ENCODE results near the gene CAND2. TPM values are rescaled to one million over a fixed set of nuclear protein-coding genes. Genes with fewer than 3 reads are reported as not detected.

The CAND2 gene
- total and polyA plus RNA-seq, 2 experiments from 2014 or later: 5.6 to 20.5 TPM

DNA sequence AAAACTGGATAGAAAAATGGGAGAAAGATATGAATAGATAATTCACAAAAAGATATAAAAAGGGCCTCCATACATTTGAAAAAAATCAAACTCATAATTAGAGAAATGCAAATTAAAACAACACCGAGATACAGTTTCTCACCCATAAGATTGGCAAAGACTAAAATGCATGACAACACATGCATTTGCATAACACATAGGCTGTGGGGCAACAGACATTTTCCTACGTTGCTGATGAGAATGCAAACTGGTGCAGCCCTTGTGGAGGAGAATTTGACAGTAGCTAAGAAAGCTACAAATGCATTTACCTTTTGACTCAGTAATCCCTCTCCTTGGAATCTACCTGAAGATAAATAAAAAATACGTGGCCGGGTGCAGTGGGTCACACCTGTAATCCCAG, 11.4 kb upstream of the CAND2 start:
- Mint-ChIP-seq H3K27me3 (ENCODE audit: insufficient read depth, low read depth, poor library complexity) (peaks cover 2% of the 10 kb centered on the region), H3K9me3 (peaks cover 3% of the 10 kb centered on the region; the same call in 1 of the 3 replicates), H3K4me1 (peaks cover 20% of the 10 kb centered on the region; the same call in 2 of the 3 replicates), H3K36me3 (ENCODE audit: low read depth) (no peaks in the 10 kb centered on the region), H3K4me3 (no peak overlapping the region), H3K27ac (no peak overlapping the region)
- Histone ChIP-seq H3K27me3 (ENCODE audit: insufficient read depth) (no peaks in the 10 kb centered on the region), H3K79me2 (replicated peaks; ENCODE audit: insufficient read depth) (no peaks in the 10 kb centered on the region), H3K4me3 (no peak overlapping the region), H3K36me3 (ENCODE audit: insufficient read depth) (no peaks in the 10 kb centered on the region), H3K4me1 (ENCODE audit: insufficient read depth) (peaks cover 6% of the 10 kb centered on the region), H4K20me1 (replicated peaks; ENCODE audit: insufficient read depth) (no peaks in the 10 kb centered on the region), H3K27ac (ENCODE audit: low read depth) (no peak overlapping the region), H3F3A (replicated peaks; ENCODE audit: low read depth) (no peaks in the 10 kb centered on the region), H3K4me2 (peak overlapping the region; percentile 6), H2AFZ (no peak overlapping the region), H3K9me2 (ENCODE audit: insufficient read depth) (no peaks in the 10 kb centered on the region)
- ATAC-seq (peak; percentile 43; the same call in 2 of the 3 replicates), DNase-seq (ENCODE audit: low spot score) (peak; percentile 34)
- no peak for TF ChIP-seq CREB1 (CRISPR knock-in tag; IDR thresholded peaks at IDR 0.05; ENCODE audit: low read depth)
- no peak for TF ChIP-seq ZNF114 (CRISPR knock-in tag; IDR thresholded peaks at IDR 0.05)
- TF ChIP-seq, protein P1, sequence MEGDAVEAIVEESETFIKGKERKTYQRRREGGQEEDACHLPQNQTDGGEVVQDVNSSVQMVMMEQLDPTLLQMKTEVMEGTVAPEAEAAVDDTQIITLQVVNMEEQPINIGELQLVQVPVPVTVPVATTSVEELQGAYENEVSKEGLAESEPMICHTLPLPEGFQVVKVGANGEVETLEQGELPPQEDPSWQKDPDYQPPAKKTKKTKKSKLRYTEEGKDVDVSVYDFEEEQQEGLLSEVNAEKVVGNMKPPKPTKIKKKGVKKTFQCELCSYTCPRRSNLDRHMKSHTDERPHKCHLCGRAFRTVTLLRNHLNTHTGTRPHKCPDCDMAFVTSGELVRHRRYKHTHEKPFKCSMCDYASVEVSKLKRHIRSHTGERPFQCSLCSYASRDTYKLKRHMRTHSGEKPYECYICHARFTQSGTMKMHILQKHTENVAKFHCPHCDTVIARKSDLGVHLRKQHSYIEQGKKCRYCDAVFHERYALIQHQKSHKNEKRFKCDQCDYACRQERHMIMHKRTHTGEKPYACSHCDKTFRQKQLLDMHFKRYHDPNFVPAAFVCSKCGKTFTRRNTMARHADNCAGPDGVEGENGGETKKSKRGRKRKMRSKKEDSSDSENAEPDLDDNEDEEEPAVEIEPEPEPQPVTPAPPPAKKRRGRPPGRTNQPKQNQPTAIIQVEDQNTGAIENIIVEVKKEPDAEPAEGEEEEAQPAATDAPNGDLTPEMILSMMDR (conservative IDR thresholded peaks at IDR 0.05; ENCODE audit: low read depth in 2 of 2): no peak
- no peak for TF ChIP-seq EZH2 (IDR thresholded peaks at IDR 0.05; ENCODE audit: low read depth, unreplicated experiment)
- TF ChIP-seq, protein P2, sequence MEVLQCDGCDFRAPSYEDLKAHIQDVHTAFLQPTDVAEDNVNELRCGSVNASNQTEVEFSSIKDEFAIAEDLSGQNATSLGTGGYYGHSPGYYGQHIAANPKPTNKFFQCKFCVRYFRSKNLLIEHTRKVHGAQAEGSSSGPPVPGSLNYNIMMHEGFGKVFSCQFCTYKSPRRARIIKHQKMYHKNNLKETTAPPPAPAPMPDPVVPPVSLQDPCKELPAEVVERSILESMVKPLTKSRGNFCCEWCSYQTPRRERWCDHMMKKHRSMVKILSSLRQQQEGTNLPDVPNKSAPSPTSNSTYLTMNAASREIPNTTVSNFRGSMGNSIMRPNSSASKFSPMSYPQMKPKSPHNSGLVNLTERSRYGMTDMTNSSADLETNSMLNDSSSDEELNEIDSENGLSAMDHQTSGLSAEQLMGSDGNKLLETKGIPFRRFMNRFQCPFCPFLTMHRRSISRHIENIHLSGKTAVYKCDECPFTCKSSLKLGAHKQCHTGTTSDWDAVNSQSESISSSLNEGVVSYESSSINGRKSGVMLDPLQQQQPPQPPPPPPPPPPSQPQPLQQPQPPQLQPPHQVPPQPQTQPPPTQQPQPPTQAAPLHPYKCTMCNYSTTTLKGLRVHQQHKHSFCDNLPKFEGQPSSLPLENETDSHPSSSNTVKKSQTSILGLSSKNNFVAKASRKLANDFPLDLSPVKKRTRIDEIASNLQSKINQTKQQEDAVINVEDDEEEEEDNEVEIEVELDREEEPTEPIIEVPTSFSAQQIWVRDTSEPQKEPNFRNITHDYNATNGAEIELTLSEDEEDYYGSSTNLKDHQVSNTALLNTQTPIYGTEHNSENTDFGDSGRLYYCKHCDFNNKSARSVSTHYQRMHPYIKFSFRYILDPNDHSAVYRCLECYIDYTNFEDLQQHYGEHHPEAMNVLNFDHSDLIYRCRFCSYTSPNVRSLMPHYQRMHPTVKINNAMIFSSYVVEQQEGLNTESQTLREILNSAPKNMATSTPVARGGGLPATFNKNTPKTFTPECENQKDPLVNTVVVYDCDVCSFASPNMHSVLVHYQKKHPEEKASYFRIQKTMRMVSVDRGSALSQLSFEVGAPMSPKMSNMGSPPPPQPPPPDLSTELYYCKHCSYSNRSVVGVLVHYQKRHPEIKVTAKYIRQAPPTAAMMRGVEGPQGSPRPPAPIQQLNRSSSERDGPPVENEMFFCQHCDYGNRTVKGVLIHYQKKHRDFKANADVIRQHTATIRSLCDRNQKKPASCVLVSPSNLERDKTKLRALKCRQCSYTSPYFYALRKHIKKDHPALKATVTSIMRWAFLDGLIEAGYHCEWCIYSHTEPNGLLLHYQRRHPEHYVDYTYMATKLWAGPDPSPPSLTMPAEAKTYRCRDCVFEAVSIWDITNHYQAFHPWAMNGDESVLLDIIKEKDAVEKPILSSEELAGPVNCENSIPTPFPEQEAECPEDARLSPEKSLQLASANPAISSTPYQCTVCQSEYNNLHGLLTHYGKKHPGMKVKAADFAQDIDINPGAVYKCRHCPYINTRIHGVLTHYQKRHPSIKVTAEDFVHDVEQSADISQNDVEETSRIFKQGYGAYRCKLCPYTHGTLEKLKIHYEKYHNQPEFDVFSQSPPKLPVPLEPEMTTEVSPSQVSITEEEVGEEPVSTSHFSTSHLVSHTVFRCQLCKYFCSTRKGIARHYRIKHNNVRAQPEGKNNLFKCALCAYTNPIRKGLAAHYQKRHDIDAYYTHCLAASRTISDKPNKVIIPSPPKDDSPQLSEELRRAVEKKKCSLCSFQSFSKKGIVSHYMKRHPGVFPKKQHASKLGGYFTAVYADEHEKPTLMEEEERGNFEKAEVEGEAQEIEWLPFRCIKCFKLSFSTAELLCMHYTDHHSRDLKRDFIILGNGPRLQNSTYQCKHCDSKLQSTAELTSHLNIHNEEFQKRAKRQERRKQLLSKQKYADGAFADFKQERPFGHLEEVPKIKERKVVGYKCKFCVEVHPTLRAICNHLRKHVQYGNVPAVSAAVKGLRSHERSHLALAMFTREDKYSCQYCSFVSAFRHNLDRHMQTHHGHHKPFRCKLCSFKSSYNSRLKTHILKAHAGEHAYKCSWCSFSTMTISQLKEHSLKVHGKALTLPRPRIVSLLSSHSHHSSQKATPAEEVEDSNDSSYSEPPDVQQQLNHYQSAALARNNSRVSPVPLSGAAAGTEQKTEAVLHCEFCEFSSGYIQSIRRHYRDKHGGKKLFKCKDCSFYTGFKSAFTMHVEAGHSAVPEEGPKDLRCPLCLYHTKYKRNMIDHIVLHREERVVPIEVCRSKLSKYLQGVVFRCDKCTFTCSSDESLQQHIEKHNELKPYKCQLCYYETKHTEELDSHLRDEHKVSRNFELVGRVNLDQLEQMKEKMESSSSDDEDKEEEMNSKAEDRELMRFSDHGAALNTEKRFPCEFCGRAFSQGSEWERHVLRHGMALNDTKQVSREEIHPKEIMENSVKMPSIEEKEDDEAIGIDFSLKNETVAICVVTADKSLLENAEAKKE (CRISPR knock-in tag; IDR thresholded peaks at IDR 0.05): no peak
- TF ChIP-seq JUNB (IDR thresholded peaks at IDR 0.05; ENCODE audit: unreplicated experiment): no peak
- no peak for TF ChIP-seq EZH2phosphoT487 (IDR thresholded peaks at IDR 0.05; ENCODE audit: unreplicated experiment)
- TF ChIP-seq ETS1 (IDR thresholded peaks at IDR 0.05): no peak
- no peak for TF ChIP-seq ZNF331 (CRISPR knock-in tag; IDR thresholded peaks at IDR 0.05; ENCODE audit: low read depth)
- TF ChIP-seq, protein P3, sequence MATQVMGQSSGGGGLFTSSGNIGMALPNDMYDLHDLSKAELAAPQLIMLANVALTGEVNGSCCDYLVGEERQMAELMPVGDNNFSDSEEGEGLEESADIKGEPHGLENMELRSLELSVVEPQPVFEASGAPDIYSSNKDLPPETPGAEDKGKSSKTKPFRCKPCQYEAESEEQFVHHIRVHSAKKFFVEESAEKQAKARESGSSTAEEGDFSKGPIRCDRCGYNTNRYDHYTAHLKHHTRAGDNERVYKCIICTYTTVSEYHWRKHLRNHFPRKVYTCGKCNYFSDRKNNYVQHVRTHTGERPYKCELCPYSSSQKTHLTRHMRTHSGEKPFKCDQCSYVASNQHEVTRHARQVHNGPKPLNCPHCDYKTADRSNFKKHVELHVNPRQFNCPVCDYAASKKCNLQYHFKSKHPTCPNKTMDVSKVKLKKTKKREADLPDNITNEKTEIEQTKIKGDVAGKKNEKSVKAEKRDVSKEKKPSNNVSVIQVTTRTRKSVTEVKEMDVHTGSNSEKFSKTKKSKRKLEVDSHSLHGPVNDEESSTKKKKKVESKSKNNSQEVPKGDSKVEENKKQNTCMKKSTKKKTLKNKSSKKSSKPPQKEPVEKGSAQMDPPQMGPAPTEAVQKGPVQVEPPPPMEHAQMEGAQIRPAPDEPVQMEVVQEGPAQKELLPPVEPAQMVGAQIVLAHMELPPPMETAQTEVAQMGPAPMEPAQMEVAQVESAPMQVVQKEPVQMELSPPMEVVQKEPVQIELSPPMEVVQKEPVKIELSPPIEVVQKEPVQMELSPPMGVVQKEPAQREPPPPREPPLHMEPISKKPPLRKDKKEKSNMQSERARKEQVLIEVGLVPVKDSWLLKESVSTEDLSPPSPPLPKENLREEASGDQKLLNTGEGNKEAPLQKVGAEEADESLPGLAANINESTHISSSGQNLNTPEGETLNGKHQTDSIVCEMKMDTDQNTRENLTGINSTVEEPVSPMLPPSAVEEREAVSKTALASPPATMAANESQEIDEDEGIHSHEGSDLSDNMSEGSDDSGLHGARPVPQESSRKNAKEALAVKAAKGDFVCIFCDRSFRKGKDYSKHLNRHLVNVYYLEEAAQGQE (IDR thresholded peaks at IDR 0.05; ENCODE audit: unreplicated experiment): no peak
- TF ChIP-seq POLR2AphosphoS5 (IDR thresholded peaks at IDR 0.05; ENCODE audit: low read depth): no peak
- no peak for TF ChIP-seq NANOG (IDR thresholded peaks at IDR 0.05; ENCODE audit: borderline replicate concordance)
- TF ChIP-seq STAT1 (IDR thresholded peaks at IDR 0.05; ENCODE audit: unreplicated experiment): no peak
